Measurements from ENCODE around the gene MRPL11.
"Not testable (repeated sequence)": the region's sequence is repeated elsewhere in the genome, so short reads cannot be mapped to it uniquely, and the experiment has no call there.

DNA sequence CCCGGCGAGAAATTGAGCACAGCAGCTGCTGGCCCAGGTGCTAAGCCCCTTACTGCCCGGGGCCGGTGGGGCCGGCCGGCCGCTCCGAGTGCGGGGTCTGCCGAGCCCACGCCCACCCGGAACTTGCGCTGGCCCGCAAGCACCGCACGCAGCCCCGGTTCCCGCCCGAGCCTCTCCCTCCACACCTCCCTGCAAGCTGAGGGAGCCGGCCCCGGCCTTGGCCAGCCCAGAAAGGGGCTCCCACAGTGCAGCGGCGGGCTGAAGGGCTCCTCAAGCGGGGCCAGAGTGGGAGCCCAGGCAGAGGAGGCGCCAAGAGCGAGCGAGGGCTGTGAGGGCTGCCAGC, 2.3 kb upstream of the MRPL11 start:
- TF ChIP-seq, protein P1, sequence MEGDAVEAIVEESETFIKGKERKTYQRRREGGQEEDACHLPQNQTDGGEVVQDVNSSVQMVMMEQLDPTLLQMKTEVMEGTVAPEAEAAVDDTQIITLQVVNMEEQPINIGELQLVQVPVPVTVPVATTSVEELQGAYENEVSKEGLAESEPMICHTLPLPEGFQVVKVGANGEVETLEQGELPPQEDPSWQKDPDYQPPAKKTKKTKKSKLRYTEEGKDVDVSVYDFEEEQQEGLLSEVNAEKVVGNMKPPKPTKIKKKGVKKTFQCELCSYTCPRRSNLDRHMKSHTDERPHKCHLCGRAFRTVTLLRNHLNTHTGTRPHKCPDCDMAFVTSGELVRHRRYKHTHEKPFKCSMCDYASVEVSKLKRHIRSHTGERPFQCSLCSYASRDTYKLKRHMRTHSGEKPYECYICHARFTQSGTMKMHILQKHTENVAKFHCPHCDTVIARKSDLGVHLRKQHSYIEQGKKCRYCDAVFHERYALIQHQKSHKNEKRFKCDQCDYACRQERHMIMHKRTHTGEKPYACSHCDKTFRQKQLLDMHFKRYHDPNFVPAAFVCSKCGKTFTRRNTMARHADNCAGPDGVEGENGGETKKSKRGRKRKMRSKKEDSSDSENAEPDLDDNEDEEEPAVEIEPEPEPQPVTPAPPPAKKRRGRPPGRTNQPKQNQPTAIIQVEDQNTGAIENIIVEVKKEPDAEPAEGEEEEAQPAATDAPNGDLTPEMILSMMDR (IDR thresholded peaks at IDR 0.05; ENCODE audit: low read depth, low read length) = not testable (repeated sequence)
- TF ChIP-seq EZH2phosphoT487 (IDR thresholded peaks at IDR 0.05; ENCODE audit: low read depth) = not testable (repeated sequence)
